Esophagus muscularis mucosa (tissue), 3 donors: ENCODE data around the gene CYP46A1.

ENCODE experiments used
- CTCF ChIP-seq, 3 experiments: fragments of 200-600 bp in 2 of 3; fragments of 450-650 bp in 1 of 3; sonication (generic) in 2 of 3; IDR thresholded peaks; one replicate each; pipeline ENCODE4 v1.5.1; 2017 to 2019; ENCODE audit warnings: antibody characterized with exemption in 3 of 3, mild to moderate bottlenecking in 2 of 3, moderate library complexity in 1 of 3
- POLR2A ChIP-seq: fragments of 450-650 bp; IDR thresholded peaks from one replicate; pipeline ENCODE4 v1.6.1; 2017; ENCODE audit warnings: antibody characterized with exemption, moderate library complexity, mild to moderate bottlenecking, low read depth
- POLR2AphosphoS5 ChIP-seq, 2 donors: sonication (generic); formaldehyde crosslinking; IDR thresholded peaks; one replicate each; pipeline ENCODE4 v1.6.1; 2017; ENCODE audit warnings: antibody characterized with exemption in 2 of 2

DNA sequence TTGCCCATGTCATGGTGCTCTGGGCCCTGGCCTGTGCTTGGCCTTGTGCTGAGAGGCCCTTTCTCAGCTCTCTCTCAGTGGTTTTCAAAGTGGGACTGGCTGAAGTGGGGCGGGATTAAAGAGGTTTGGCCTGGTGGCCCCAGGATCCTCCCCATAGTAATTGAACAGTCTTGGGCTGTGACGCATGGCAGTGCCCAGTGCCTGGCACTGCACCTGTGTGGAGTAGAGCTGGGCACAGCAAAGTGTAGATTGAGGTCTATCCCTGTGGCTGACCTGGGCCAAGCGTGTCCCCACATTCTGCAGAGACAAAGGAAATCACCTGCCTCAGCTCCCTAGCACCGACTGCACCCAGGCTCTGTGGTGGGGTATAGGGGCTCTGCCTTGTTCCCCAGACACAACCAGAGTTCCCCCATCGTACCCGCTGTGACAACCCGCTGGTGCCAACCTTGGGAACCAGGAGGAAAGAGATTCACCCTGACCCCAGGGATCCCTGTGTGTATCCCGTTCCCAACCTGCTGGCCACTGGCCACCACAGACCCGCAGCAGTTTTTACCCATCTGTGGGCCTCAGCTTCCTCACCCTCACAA lies 9.9 kb upstream of the CYP46A1 start:
- TF ChIP-seq CTCF (IDR thresholded peaks at IDR 0.05) (no peak), POLR2A (no peak), POLR2AphosphoS5 (IDR thresholded peaks at IDR 0.05) (no peak)
